GM18858 (cell line): ENCODE measurements around the gene CETN2.
"Not testable (repeated sequence)": the region's sequence is repeated elsewhere in the genome, so short reads cannot be mapped to it uniquely, and the experiment has no call there.

Experiments used
- ATAC-seq: cut with Tn5 transposase; IDR thresholded peaks from one replicate; pipeline ENCODE4 v1.9.1; 2021; ENCODE audit not compliant: unreplicated experiment

CETN2 gene

DNA sequence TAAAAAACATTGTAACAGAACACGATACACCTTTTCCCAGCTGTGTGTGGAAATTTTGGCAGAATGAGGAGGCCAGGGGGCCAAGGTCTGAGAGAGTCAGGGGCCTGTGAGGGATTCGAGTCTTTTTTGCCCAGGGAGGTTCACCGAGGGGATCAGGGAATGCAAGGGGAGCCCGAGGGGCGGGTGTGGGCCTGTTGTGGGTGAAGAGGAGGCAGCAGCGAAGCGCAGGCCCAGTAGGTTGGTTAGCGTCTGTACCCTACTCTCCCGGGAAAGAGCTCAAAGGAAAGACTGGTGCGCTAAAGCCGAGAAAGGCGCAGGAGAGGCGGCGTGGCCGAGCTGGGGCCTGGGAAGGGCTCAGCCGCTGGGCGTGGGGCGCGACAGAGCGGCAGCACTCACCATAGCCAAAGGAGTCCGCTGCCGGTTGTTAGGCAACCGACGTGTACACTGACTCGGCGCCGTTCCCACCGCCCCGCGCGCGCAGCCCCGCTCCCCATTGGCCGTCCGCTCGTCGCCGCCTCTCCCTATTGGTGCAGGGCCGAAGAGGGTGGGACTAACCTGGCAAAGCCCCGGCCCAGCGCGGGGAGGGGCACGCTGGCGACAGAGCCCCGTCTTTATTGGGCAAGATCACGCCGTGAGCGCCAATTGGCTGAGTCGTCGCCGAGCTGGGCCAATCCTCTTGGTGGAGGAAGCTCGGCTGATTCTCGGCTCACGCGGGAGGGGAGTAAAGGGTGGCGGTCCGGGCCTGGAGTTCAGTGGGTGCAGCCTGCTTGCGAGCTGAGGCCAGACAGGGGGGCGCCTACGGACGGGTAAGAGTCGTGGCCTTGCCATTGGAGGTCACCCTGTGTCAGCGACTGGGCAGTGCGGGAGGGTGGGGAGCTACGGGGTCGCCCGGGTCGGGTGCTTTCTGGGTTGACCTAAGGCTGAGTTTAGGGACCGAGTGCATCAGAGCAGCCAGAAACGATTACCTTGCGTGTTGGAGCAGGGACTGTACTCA is at the start of gene CETN2, which contains the start of gene NSDHL:
CETN2 (minus strand) TSS at position 446 of the 994 bp plus-strand sequence; CDS start at position 399, 47 bp downstream.
NSDHL (plus strand) TSS at position 752 of the 994 bp plus-strand sequence. CDS start 15,262 bp downstream, outside the sequence.
- peak; percentile 96 for ATAC-seq

DNA sequence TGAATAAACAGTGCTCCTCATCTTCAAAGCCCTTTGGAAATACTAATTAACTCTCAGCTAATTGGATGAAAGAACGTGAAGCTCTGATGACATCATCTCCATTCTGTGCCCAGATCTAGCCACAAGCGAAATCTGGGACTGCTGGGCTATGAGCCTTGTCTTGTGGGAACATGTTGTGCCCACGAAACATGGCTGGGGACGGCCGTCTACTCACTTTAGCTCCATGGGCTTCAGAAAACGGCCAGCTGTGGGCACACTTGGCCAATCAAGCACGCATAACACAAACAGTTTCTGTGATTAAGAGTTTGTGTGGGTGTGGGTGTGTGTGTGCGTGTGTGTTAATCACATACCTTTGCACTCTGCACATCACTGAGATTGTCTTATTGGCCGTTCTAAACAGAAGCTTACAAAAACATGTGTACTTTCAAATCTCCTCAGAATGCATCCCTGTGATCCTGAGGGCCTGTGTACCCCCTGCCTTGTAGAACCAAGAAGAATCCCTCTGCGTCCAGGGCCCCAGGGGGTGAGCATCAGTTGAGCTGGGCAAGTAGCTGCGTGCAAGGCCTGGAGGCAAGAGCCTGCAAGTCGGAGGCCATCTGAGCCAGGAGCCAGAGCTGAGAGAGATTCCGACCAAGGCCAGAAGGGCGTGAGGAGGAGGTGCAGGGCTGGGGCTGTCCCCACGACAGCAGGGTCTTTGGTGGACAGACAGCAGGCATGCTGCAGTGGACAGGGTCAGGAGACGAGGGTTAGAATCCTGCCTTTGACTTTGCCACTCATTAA is 48.6 kb upstream of the CETN2 start:
- no peak for ATAC-seq

DNA sequence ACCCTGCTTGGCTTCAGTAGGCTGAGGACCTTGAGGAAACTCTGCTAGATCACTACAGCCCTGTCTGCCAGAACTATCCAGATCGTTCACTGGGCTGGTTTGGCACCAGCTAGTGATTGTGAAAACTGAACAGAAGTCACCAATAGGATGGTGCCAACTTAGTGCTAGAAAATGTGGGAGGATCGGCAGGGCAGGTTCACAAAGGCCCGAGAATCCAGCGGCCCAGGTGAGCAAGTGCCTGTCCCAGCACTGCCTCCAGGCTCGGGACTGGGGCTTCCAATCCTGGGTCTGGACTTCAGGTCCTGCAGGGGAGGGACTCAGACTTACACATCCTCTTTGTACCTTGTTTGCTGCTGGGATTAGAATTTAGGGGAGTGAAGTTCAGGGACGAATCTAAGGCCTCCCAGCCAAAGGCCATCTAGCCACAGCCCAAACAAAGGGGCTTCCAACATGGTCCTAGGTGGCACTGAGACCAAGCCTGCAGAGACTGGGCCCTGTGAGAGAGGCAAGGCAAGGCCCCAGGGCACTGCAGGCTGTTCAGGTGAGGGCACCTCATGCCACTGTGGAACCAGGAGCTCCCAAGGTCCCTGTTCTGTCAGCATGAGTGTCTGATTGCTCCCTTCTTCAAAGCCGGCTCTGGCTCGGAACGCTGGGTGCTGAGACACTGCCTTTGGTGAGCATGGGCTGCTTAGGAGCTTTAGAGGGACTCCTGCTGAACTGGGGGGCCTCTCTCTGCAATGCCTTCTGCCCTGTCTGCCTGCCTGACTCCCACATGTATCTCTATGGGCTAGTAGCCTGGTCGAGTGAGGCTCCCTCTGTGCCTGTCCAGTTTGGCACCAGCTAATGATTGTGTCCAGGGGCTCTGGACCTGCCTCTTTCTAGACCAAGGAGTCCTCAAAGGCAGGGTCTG is 46.6 kb upstream of the CETN2 start:
- no peak for ATAC-seq

DNA sequence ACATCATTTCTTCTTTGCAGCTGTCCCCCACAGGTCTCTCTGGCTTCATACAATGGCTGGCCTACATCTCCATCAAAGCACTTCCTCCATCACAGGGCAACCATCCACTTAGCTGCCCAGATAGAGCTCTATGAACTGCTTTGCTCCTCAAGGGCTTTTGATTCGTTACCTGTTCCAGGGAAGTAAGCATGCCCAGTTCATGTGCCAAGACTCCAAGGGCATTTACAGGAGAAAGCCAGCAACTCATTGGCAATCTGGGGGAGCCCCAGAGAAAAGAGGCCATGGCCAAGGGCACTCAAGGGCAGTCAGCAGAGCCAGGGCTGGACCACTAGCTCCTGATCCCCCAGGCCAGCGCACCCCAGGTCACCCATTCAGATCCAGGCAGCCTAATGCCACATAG is 42.8 kb upstream of the CETN2 start:
- ATAC-seq, result no peak

DNA sequence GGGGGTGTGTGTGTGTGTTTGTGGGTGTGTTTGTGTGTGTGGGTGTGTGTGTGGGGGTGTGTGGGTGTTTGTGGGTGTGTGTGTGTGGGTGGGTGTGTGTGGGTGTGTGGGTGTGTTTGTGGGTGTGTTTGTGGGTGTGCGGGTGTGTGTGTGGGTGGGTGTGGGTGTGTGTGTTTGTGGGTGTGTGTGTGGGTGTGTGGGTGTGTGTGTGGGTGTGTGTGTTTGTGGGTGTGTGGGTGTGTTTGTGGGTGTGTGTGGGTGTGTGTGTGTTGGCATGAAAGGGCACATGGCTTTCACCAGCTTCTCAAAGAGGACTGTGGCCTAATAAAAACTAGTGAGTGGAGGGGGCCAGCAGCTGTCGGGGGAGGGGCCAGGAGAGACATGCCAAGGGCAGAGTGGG is 42.0 kb upstream of the CETN2 start:
- ATAC-seq, result no peak

DNA sequence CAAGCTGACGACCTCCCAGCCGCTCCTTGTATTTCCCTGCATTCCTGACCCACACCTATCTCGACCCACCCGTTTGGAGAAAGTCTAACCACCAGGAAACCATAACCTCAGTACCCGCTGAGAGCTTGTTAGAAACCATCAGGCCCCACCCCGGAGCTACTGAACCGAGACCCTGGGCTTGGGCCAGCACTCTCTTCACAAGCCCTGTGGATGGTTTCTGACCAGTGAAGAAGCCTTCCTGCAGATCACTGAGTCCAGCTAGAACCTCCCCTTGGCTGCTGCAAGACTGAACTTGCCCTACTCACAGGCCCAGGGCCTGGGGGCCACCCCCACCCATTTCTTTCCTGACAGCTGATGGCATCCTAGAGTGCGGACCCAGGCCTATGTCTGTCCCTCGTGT is 40.7 kb upstream of the CETN2 start:
- ATAC-seq, result no peak

DNA sequence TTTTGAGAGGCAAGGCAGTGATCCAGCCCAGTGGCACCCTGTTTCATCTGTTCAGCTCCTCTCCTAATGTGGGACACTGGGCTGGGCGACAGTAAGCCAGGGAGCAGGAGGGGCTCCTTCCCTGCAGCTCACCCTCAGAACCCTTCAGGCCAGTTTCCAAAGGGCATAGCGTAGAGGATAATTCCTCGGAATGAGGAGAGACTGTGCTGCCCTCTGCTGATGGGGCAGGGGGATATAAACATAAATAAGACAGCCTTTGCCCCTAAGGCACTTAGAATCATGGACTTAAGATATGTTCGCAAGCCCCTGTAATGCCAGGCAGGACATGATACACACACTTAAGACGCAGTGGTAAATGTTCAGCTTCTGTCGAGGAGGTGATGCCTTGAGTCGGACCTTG is 39.4 kb upstream of the CETN2 start:
- ATAC-seq, result no peak

DNA sequence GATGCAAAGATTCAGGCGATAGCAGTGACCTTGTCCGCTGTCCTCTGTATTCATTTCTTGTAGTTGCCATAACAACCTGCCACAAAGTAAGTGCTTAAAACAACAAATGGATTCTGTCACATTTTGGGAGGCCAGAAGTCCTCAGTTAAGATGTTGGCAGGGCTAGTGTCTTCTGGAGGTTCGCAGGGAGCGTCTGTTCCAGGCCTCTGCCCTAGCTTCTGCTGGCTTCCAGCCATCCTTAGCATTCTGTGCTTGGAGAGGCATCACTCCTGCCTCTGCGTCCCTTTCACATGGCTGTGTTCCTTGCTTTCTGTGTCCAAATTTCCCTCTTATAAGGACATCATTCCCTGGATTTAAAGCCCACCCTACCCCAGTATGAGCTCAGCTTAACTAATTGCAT is 35.8 kb upstream of the CETN2 start:
- no peak for ATAC-seq

DNA sequence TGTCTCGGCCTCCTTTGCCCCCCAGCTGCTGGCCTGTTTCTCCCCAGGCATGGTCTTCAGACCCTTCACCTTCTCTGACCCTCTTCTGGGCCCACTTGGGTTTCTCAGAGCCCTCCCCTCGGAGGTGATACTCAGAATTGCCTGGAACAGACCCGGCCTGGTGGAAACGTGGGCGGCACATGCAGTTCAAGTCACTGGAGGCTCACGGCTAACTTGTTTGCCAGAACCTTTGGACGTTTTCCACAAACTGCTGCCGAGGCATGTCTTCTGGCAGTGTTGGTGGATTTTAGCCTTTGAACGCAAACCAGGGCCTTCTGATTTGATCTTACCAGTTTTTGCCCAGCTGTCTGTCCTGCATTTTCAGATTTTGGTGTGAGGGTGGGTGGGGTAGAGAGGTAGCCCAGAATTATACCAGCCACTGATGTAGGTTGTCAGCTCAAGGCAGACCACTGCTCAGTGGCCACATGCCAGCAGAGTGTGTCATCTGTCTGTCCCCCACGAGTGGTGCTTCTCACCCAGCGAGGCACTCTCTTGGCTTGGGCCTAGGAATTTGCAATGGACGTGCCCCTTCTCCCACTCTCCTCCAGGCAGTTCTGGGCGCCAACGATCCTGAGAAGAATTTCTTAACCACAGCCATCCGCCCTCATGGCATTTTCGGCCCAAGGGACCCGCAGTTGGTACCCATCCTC is 34.8 kb upstream of the CETN2 start:
- no peak for ATAC-seq

DNA sequence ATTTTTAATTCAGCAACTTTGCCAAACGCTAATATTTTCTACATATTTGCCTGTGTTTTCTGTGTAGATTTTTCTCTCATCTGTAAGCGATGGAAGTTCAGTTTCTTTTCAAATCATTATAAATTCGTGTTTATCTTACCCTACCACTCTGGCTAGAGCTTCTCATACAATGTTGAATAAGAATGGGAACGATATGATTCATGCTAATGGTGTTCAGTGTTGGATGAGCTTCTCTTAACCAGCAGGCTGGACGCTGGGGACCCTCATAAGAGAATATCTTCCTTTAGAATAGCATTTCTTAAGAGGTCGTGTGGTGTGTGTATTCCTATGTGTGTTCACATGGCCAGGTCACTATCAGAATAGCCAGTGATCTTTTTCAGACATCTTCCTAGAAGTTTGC is 31.3 kb upstream of the CETN2 start:
- no peak for ATAC-seq

DNA sequence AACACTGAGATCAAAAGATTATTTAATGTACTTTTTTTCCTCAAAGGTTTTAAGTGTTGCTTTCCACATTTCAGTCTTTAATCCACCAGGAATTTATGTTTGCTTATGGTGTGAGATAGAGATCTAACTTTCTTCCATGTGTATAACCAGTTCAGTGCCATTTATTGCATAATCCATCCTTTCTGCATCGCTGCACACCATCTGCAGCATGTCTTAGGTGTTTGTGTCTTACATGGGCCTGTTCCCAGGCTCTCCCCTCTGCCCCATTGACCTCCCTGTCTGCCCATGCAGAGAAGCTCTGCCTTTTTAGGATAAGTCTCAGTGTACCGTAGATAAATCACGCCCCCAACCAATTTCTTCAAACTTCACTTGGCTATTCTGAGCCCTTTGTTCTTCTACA is 30.6 kb upstream of the CETN2 start:
- no peak for ATAC-seq

DNA sequence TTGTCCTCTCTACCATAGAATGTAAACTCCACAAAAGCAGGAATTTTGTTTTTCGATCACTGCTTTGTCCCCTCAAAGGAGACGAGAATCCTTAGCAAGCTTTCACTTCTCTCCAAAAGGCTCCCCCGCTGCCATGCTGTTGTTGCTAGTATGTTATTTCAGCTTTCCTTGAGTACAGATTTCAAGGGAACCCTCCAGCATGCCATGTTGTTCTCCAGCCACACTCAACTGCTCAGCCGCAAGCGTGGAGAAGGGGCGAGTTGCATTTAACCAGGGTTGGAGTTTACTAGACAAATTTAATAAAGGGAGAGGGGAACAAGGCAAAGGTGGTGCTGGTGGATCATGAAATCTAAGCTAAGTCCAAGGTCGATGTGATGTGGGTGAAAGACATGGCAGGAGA is 23.4 kb upstream of the CETN2 start:
- ATAC-seq, result no peak

DNA sequence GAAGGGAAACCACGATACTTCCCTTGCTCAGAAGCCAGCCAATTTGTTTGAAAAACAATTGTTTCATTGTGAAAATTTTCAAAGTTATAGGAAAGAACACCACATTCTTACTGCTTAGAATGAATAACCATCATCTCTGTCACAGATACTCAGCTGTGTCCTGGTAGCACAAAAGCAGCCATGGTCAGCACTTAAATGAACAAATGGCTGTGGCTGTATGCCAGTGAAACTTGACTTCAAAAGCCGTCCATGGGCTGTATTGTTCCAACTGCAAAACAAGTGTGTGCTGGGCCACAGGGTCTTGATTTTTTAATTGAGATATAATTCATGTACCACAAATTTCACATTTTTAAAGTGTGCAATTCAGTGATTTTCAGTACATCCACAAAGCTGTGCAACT is 19.9 kb upstream of the CETN2 start:
- no peak for ATAC-seq

DNA sequence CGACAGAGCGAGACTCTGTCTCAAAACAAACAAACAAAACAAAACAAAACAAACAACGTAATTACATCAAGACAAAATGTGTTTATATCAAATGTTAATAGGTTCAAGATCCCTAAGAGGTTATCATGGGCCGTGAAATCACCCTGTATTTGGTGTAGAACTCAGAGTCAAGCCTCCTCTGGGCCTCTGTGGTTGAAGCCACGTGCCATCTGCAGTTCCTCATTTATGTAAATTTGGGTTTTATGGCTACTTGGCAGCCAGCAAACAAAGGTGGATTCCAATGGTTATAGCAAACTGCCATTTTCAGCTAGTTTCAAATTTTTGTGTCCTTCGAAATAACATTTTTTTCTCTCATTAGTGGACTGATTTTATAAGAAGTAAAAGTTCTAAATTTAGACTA is 16.7 kb upstream of the CETN2 start:
- no peak for ATAC-seq

DNA sequence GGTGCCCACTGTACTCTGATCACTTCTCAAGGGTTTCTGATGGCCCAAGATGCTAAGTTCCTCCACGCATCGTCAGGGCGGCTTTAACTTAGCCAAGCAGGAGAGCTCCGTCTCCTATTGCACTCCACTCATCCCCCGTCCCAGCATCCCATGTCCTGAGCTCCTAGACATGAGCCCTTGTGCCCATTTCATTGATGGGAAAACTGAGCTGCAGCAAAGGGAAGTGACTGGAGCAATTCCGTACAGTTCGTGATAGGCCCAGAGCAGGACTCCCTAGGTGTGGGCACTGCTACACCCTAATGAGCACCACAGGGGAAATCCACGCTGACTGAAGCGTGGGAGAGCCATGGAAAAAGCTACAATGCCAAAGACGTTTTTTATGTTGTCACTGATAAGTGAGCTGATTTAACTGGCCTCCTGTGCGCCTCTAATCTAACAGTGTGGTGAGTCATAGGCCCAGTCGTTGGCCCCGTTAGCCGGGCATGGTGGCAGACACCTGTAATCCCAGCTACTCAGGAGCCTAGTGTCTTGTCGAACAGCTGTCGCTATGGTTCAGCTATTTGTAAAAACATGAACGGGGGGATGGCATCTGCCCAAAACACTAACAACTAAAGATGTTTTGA is 15.2 kb upstream of the CETN2 start:
- no peak for ATAC-seq

DNA sequence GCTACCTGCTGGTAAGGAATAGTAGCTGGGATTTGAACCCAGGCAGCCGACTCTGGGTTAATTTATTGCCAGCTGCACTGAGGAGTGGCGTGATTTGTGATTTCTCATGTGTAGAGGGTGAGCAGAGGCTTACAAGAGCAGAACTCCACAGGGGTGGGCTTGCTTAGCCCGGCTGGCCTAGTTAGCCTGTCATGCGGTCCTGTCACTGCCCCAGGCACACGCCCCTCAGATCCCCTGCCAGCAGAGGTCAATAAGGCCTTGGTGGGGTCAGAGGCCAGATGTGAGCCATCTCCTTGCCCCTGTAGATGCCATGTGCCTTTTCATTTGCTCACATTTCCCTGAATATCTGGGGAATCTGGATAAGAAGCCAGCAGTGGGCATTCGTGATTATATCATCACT is 13.7 kb upstream of the CETN2 start:
- no peak for ATAC-seq

DNA sequence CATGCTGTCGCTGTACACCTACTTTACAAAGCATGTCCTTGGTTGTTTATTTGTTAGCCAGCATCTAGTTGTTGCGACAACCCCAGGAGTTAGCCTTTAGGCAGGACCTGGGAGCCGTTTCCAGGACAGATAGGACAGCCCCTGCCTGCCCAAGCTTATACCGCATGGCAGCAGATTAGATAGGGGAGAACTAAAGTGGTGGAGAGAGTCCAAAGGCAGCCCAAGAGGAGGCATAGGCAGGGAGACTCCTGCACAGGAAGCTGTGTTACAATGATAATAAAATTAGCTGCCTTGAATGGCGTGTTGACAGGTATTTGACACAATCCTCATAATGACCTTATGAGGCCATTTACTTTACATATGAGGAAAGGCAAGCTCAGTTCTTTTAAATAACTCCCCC is 13.3 kb upstream of the CETN2 start:
- ATAC-seq, result no peak

DNA sequence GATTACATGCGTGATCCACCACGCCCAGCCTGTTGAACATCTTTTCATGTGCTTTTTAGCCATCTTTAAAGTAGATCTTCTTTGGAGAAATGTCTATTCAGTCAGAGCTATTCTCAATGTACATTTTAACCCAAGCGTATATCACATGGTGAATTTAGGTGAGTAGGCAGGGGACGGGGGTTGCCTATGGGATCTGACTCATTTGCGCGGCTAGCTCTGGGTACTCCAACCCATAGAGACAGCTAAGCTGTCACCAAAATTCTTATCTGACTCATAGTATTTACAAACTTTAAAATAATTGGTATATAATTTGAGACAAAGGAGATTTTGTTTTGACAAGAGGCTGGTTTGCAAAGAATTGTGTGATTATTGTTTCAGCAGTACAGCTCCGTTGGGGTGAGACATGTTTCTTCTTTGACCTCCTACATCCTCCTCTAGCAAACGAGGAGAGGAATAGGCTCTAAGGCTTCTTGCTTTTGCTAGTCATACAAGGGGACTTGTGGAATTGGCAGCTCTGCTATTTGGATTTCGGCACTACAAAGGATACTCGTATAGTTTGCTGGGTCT is 12.3 kb upstream of the CETN2 start:
- no peak for ATAC-seq

DNA sequence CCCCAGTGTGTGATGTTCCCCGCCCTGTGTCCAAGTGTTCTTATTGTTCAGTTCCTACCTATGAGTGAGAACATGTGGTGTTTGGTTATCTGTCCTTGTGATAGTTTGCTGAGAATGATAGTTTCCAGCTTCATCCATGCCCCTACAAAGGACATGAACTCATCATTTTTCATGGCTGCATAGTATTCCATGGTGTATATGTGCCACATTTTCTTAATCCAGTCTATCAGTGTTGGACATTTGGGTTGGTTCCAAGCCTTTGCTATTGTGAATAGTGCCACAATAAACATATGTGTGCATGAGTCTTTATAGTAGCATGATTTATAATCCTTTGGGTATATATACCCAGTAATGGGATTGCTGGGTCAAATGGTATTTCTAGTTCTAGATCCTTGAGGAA is 4.9 kb upstream of the CETN2 start:
- ATAC-seq, result not testable (repeated sequence)
